NCI-H128 (cell line): ENCODE measurements around the gene MRS2.
"Not testable (repeated sequence)": the region's sequence is repeated elsewhere in the genome, so short reads cannot be mapped to it uniquely, and the experiment has no call there.

Source experiments
- DNase-seq: peaks from one replicate; lab custom pipeline; 2025; ENCODE audit not compliant: unreplicated experiment; lab: John Stamatoyannopoulos, UW

Gene MRS2

GRCh38 chr6:24402697-24403500 lies at the start of gene MRS2:
Gene MRS2, plus strand, starts transcription at chr6:24402936. Its CDS starts 111 bp downstream, at chr6:24403047.
- peak; percentile 60 for DNase-seq

- DNase-seq = no peak
Observed at GRCh38 chr6:24353861-24354260, 48.9 kb upstream of the MRS2 start.

- no peak for DNase-seq
Observed at GRCh38 chr6:24355393-24355792, 47.3 kb upstream of the MRS2 start.

- DNase-seq = no peak
Observed at GRCh38 chr6:24356310-24356973, 46.3 kb upstream of the MRS2 start.

- DNase-seq = no peak
Observed at GRCh38 chr6:24357336-24358218, 45.2 kb upstream of the MRS2 start, which contains the start of gene DCDC2. Gene DCDC2, minus strand, starts transcription at chr6:24358059. Its CDS starts 309 bp downstream, at chr6:24357750.

GRCh38 chr6:24358219-24358821 lies 44.4 kb upstream of the MRS2 start:
- no peak for DNase-seq

- DNase-seq = peak; percentile 87
Observed at GRCh38 chr6:24359640-24360454, 42.9 kb upstream of the MRS2 start.

GRCh38 chr6:24362363-24362762 lies 40.4 kb upstream of the MRS2 start:
- not testable (repeated sequence) for DNase-seq

- not testable (repeated sequence) for DNase-seq
Observed at GRCh38 chr6:24365103-24365633, 37.6 kb upstream of the MRS2 start.

- DNase-seq = no peak
Observed at GRCh38 chr6:24374612-24375011, 28.1 kb upstream of the MRS2 start.

- DNase-seq = no peak
Observed at GRCh38 chr6:24376871-24377270, 25.9 kb upstream of the MRS2 start.

- DNase-seq = no peak
Observed at GRCh38 chr6:24378473-24379097, 24.2 kb upstream of the MRS2 start.

GRCh38 chr6:24381476-24382219 lies 21.1 kb upstream of the MRS2 start:
- DNase-seq = no peak

GRCh38 chr6:24382220-24382540 lies 20.6 kb upstream of the MRS2 start:
- DNase-seq = no peak

GRCh38 chr6:24382891-24383494 lies 19.7 kb upstream of the MRS2 start:
- not testable (repeated sequence) for DNase-seq

- DNase-seq = not testable (repeated sequence)
Observed at GRCh38 chr6:24384369-24385130, 18.2 kb upstream of the MRS2 start.

GRCh38 chr6:24385536-24386269 lies 17.0 kb upstream of the MRS2 start:
- no peak for DNase-seq
